ENCODE measurements around the gene ROBO1.

The ROBO1 gene

DNA sequence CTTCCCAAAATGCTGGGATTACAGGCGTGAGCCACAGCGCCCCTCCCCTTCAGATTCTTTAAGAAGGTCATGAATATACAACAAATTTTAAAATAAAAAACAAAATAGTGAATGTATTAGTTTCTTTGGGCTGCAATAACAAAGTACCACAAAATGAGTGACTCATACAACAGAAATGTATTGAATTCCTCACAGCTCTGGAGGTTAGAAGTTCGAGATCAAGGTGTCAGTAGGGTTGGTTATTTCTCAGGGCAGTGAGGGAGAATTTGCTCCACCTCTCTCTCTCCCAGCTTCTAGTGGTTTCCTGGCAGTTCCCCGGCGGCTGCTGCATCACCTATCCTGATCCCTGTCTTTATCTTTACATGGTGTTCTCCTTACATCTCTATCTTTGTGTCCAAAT is 804.0 kb downstream of the ROBO1 start:
- no peak for DNase-seq

DNA sequence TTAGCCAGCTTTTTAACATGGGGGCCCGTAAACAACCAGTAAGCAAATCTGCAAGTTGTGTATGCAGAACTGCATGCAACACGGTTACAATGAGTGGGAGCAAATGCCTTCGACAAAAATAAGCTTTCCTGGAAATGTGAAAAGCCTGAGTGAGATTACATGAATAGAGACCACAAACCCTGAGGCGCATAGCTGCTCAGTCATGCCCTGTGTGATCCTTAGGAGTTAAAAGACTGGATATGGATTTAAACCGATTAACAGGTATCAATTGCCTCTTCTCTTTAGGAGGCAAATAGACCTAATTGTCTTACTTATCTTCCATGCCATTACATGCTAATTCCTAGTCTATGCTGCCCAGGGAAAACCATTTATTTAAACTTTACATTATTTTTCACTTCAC is 810.3 kb downstream of the ROBO1 start:
- DNase-seq = no peak

DNA sequence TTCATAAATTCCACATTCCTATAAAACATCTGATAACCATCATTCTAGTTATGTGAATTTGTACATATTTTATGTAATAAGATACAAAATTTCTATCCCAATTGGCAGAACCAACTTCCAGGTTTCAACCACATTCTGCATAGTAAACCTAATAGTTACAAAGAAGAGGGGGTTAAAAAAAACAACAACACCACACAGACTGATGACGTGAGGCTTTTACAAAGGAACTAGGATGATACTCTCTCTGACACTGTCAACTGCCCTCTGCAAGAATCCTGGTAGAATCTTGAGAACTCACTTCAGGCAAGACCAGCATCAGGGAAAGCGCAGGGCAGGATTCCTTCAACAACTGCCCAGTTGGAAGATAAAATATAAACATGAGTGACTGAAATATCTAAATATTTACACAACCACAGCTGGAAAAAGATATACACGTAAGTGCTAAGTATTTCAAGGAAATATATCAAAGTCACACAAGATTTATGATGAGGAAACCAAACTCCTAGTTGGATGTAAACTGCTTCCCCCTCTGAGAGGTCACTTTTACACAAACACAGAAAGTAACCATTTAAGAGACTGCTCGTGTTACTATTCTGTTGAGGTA is 816.4 kb downstream of the ROBO1 start:
- DNase-seq = no peak

DNA sequence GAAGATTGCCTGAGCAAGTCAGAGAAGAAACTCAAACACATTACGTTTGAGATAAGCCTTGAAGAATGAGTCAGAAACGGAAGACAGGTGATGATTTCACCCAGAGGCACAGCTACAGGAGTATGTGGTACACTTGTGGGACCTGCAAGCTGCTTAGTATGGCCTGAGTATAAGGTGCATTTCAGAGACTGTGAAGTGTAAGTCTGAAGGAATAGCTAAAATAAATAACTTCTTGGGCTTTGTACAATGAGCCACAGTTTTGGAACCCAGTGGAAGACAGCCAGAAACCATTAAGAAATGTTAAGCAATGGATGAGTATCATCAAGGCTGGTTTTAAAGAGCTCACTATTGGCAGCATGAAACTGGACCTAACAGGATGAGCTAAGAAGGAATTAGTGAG is 826.2 kb downstream of the ROBO1 start:
- DNase-seq = no peak

DNA sequence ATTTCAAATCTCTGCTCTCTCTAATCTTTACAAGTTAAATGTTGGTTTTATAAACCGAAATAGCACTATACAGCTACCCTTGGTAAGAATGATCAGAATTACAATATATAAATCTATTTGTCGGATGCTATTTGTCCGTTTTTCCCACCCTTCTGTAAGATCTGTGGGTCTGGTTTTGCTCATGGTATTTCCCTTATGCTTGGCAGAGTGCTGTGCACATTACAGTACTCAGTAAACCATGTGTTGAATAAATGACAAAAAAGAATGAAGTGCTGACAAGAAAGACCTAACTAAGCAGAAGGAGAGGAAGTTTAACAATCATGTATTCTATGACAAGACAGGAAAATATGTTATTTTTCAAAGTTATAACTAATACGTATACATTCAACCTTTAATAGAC is 827.2 kb downstream of the ROBO1 start:
- DNase-seq = no peak

DNA sequence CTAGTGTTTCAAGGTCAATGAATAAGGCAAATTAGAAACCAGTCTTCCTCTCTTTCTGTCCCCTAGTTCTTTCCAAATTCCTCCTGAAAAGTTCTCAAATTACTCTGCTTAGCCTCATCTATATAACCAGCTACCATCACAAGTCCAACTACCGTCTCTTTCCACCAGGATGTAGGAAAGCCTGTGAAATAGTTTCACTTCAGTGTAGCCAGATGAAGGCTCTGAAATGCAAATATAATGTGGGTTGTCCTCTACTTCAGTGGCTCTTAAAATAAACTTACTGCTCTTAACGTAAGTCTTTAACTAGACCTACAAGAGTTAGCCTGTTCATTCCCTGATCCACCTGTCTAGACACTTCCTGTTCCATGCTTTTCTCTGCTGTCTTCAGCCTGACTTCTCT is 827.7 kb downstream of the ROBO1 start:
- no peak for DNase-seq

DNA sequence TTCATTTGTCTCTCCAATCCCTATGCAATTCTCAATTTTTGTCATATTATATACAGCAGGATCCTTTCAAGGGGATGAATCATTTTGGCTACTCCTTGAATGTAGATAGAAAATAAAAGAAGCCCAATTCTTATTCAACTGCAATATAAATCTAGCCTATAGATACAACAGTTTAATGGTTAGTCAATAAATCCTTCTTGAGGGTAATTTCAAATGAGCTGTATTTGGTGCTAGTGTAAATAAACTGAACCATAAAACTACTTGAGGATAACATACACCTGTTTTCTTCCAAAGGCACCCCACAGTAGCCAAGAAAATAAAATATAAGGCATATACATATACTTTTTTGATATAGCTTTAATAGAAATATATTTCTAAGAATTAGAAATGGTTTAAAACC is 830.3 kb downstream of the ROBO1 start:
- DNase-seq = no peak

DNA sequence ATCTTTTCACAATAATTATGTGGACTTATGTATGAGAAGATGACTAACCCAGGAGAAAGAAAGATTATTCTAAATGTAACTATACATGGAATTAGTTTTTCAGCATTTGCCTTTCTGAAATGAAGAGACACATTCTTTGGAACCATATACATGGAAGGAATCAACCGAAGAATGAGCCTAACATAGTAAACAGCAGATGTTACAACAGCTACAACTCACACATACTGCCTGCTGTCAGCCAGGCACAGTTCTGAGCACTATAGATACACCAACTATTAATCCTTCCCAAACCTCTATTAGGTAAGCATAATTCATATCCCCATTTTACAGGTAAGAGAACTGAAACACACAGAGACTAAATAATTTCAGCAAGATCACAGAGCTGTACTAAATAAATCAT is 840.0 kb downstream of the ROBO1 start:
- DNase-seq = no peak

DNA sequence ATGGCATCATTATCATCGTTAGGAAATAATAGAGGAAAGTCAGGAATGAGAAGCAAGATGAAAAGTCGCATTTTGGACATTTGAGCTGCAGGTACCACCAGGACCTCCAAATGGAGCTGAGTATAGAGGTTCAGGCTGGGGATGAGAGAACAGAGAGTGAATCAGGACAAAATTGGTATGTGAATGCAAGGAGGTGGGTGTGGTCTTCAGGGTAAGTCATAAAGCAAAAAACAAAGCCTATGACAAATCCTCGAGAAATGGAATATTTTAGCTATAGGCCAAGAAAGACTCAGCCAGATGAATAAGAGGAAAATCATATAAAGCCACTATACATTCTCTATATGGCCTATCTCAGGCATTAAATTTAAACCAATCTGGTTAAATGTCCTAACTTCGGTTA is 841.3 kb downstream of the ROBO1 start:
- no peak for DNase-seq

DNA sequence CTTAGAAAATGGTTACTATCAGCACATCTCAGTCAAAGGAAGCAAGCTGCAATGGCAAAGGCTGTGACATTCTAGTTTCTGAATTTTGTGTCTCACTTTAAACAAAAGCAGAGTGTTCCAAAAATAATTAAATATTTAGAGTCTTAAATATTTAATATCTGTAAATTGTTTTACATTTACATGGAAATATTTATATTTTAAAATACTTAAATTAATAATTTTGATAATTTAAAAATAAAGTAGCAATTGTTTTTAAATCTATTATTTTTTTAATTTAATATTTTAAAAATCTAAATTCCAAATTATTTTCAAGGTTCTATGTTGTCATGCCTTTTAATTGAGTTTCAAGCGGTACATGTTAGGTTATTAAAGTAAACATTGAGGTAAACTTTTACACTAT is 843.1 kb downstream of the ROBO1 start:
- no peak for DNase-seq

DNA sequence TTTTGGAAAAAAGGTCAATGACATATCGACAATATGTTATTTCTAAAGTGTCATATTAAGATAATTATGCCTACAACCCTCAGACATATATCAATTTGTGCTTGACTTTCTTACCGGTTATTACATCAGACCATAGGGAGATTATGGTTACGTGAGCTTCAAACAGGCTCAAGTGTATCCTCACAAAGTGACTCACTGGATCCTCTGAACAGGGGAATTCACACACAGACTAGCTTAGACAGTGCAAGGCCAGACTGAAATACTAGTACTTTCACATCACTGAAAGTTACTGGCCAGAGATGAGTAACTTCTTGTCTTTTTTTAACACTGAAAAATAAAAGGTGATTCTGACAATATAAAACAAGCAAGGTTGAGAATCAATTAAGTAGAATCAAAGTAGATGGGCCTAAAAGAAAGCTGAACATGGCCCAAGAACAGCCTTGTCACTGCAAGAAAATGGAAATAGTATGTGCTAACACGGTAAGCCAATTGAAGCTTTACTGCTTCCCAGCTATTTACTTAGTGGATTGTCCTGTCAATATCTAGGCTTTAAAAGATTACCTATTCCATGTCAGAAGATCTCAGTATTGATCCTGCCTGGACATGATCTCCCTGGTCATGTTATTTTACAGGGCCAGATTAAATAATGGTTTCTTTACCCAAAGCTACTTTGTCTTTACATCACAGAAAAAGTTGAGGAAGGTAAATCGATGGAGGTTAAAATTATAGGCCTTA is 848.6 kb downstream of the ROBO1 start:
- DNase-seq = no peak

DNA sequence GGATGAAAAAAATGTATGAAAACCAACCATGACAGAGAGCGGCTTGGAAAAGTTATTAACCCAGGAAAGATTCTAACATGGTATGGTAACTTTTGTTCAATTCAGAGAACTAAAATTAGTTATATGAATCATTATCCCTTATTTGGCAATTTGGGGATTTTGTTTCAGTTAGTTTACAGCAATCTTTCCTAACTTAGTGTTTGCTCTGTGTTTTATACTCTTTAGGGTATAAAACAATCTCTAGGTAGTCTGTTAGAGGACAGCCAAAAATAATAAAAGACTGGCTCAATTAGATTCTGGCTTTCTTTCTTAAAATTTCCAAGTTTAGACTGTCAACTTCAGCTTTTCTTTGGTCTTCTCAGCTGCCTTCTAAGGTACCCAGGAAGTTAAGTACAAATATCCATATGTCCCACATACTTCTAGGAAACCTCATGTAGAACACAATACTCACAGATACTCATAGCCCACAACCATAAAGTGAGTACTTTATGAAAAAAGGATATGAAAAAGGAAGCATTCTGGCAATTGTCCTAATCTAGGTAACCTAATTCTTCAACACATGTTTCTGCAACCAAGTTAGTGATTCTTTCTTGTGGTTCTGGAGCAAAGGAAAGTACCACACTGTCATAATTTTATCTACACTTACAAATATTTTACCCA is 849.3 kb downstream of the ROBO1 start:
- DNase-seq = no peak

DNA sequence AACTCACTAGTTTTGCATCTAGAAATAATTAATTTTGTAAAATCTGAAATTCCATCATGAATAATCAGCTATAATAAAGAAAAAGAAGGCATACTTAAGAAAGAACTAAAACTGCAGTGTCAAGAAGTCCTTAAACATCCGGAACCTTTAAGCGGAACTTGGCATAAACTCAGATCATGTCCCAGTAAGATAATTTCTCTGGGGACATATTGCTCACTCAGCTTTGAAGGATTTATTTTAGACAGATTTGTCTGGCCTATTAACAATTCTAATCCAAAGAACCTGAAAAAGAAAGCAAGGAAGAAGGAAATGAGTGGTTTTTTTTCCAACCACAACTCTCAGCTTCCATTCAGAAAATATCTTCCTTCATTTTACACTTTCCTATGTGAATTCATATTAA is 850.3 kb downstream of the ROBO1 start:
- DNase-seq = no peak

DNA sequence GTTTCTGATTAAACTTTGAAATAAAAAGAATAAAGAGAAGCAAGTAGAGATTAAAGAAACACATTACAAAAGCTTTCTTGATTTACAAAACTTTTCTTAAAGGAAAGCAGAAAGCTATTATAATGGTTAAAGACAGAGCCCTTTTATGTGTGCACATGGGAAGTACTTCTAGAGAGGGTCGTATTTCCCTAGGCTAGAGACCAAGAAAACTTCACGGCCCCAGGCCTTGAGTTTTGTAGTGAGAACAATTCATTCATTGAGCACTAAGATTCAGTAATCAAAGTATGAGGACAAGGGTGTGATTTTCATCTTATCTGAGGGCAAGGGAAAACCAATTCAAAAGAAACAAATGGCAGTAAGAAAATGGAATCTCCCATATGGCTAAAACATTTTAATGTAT is 854.1 kb downstream of the ROBO1 start:
- no peak for DNase-seq

DNA sequence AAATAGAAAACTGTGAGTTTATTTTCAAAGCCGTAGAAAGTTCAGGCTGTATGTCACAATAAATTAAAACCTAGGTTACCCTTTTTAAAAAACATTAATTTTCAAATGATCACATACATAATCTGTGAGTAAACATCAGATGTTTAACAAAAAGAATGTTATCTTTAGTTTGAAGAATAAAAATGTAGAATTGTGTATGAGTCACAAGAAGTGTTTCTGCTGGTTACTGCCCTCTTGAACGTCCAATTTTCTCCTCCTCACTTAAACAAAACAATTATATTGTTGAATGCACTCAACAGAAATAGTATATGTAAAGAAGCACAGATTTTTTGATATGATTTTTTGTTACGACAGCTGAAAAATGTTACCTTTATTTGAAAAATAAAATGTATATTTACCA is 855.1 kb downstream of the ROBO1 start:
- DNase-seq = no peak

DNA sequence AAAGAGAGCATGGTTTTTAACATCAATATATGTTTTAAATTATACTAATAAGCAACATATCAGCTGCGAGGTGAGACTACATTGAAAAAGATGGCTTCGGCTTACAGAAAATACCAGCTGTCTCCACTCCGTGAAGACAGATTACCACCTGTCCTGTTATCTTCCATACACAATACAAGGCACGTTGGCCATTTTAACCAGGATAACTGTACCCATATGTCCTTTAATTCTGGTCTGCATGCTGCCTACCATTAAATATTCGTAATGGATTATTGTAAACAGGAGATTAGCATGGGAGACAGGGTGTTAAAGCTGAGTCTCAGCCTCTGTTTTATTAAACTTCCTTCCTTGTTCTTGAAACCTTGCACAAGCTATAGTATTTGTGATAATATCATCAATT is 855.5 kb downstream of the ROBO1 start:
- no peak for DNase-seq

DNA sequence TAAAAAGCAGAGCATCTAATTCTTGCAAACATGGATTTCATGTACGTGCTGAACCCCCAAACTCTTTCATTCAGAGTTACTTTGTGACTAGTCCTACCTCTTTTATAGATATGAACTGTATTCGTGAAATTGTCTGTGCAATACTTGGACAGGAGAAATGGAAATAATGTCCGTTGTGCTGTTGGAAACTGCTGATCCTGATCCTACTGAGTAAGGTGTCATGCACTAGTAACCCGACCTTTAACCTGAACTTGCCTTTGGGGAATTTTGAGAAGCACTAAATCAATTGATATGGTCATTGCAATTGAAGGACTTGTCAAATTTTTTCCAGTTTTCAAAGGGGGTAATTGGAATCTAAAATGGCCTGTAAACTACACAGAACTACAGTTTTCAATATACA is 856.4 kb downstream of the ROBO1 start:
- no peak for DNase-seq

DNA sequence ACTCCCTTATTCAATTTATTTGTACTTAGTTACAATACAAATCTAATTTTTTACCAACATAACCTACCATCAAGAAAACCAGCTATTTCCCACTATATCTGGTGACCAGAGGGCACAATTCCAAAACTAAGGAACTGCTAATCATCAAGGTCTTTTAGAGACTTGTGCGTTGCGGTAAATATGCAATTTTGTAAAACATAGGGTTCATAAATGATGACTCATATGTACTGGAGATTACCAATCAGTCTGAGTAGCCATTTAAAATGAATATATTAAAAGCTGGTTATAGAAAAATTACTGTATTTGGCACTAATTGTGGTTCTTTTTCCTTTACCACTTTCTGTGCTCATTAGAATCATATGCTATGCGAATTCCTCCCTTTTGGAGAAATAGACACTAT is 859.6 kb downstream of the ROBO1 start:
- no peak for DNase-seq

DNA sequence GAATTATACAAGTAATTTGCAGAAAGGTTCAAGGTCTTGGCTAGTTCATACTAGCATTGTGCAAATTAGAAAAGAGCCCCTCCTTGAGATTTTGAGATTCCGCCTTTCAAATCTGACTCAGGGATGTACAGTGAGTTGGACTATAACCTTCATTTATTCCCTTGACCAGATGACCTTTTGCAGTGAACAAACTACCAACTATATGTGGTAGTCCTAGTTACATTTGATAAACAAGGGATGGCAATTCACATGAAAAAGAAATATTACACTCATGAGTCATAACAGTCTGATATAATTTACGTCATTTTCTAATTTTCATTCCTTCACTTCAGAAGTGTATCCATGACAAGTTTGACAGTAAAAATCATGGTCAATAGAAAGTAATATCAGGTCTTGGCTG is 860.4 kb downstream of the ROBO1 start:
- no peak for DNase-seq

DNA sequence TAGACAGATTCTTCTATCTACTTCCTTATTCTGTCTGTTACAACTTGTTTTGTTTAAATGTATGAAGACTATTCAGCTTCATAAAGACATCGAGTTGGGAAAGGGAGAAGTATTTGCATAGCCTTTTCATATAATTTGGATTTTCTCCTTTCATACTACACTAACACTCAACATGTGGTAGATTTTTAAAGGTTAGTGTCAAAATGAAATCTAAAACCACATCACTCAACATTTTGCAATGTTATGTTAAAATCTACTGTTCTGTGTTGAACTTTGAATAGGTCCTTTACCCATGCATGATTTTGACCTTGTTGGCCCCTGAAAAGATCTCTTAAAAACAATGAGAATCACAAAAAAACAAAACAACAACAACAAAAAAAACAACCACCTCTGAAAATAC is 860.9 kb downstream of the ROBO1 start:
- DNase-seq = no peak

DNA sequence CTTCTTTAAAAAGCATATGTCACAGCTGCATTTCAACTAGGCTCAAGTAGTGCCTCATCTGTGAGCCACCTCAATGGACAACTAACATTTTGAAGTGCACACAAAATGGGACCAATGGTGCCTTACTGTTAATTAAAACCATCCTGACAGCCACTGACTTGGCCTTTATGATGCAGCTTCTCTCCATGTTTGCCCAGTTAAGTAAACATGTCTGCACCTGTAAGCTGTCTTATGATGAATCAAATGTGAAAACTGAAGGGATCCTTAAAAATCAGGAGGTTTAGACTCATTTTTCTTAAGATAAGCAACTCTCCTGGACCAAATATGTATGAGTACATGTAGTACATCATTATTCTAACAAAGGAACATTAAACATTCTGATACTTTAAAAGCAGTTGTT is 861.6 kb downstream of the ROBO1 start:
- DNase-seq = no peak

DNA sequence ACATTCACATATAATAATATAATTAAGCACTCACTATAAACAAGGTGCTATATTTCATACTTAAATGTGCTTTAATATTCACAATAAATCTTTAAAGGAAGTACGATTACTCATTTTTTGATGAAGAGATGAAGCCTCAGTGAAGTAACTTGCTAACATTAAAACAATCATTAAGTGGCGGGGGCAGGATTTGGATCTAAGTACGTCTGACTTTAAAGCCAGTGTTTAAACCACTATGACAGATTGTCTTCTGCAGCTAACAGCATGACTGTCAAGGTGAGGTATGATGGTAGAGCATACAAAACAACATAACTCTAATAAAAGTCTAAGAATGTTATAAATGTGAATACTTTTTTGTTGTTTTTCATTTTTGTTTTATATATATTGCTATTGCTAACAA is 862.1 kb downstream of the ROBO1 start:
- no peak for DNase-seq

DNA sequence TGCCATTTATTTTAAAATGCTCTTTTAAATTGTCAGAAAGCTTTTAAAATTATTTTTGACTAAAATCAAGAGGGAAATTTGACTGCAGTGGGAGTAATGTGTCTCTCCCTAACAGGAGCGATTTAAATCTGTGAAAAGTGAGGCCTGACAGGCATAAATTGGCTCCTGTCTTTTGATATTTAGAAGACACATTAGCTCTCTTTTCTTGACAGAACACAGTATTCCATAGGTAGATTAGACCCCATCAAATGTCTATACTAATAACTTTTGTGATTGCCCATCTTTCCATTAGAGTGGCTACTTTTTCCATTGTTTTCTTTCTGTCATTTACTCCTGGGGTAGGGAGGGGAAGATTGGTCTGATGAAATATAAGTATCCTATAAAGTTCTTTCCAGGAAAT is 866.3 kb downstream of the ROBO1 start:
- DNase-seq = no peak

DNA sequence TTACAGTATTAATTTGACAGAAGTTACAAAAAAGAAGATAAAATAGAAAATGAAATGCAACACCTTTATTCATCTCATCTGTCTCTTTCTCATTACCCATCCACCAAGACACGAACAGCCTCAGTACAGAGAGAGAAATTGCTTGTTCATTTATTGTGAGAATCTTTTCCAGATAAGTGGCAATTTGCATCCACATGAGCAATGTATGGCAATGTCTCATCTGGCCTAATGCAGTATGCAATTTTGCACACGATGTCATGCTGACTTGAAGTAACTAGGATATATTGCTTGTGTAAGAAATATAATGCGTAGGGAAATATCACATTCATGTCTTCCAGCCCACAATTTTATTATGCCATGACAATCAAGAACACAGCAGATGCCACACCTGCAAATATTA is 866.9 kb downstream of the ROBO1 start:
- DNase-seq = no peak

DNA sequence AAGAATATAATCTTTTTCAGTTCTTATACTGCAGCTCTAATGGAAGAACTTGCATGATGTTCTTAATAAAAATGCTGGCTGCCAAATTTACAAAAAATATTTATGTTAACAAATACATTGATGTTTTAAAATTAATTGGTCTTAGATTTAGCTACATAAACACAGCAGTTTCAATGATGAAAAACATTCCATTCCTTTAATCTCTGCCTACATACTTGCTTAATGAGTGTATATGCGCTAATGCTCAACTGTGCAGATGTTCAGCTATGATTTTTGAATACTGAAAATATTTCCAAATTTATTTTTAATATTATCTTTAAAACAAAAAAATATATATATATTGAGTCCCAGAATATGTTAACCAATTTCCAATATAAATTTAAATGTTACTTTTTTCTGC is 867.4 kb downstream of the ROBO1 start:
- DNase-seq = no peak

All from activated gamma-delta T cell treated with Interleukin-2 at 50 U/mL for 16 hours (primary cell).